ENCODE measurements around the gene REC8.

GRCh38 chr14:24123424-24124417, 48.2 kb upstream of the REC8 start:
- TF ChIP-seq CTCF (IDR thresholded peaks at IDR 0.05) (no peak), POLR2A (IDR thresholded peaks at IDR 0.05) (no peak), POLR2AphosphoS5 (IDR thresholded peaks at IDR 0.05) (no peak)

Measured in suprapubic skin (tissue), 4 donors.